CD8-positive, alpha-beta memory T cell (primary cell): ENCODE measurements around the gene MKLN1. TPM values are rescaled to one million over a fixed set of nuclear protein-coding genes. Genes with fewer than 3 reads are reported as not detected.

Source experiments
- CTCF ChIA-PET: fragments of 350-600 bp; sonication (Branson Sonifier 250); formaldehyde crosslinking; loops from one replicate; lab custom pipeline; 2021; ENCODE audit warnings: antibody characterized with exemption; lab: Charles Lee
- POLR2A ChIA-PET: fragments of 350-600 bp; sonication (Branson Sonifier 250); formaldehyde crosslinking; loops from one replicate; lab custom pipeline; 2021; ENCODE audit warnings: antibody characterized with exemption; lab: Charles Lee
- DNase-seq, 5 donors: peaks; one replicate each; pipeline versions ENCODE4 v3.0.0 to v3.0.0-alpha.2; 2020 to 2022; ENCODE audit warnings: mixed read lengths in 1 of 5
- H3K27ac ChIP-seq: one replicate; pipeline ENCODE4 v1.7.0; 2013; ENCODE audit warnings: low read depth, mild to moderate bottlenecking, low read length, moderate library complexity
- H3K27me3 ChIP-seq: 2 replicates; pipeline ENCODE4 v1.7.0; 2013; ENCODE audit warnings: low read length, mild to moderate bottlenecking; ENCODE audit not compliant: insufficient read depth, poor library complexity, severe bottlenecking
- H3K36me3 ChIP-seq: 2 replicates; pipeline ENCODE4 v1.7.0; 2013; ENCODE audit warnings: mild to moderate bottlenecking, low read length, moderate library complexity; ENCODE audit not compliant: insufficient read depth
- H3K4me1 ChIP-seq: 2 replicates; pipeline ENCODE4 v1.7.0; 2013; ENCODE audit warnings: mild to moderate bottlenecking, low read length, moderate library complexity; ENCODE audit not compliant: insufficient read depth
- H3K4me3 ChIP-seq: 2 replicates; pipeline ENCODE4 v1.7.0; 2013; ENCODE audit warnings: mild to moderate bottlenecking, low read length
- H3K9me3 ChIP-seq: 2 replicates; pipeline ENCODE4 v1.7.0; 2013; ENCODE audit warnings: mild to moderate bottlenecking, low read length
- H3K27ac Mint-ChIP-seq, 8 donors: one replicate each; pipeline ENCODE4 v1.8.0; 2020 to 2021; ENCODE audit warnings: mixed read lengths in 8 of 8, mild to moderate bottlenecking in 6 of 8, inconsistent platforms in 3 of 8, moderate library complexity in 3 of 8
- H3K27me3 Mint-ChIP-seq, 2 donors: one replicate each; pipeline ENCODE4 v1.8.0; 2020 to 2021; ENCODE audit warnings: mixed read lengths in 2 of 2, mild to moderate bottlenecking in 1 of 2, moderate library complexity in 1 of 2
- H3K36me3 Mint-ChIP-seq, 3 donors: one replicate each; pipeline ENCODE4 v1.8.0; 2020 to 2021; ENCODE audit warnings: mixed read lengths in 3 of 3, inconsistent platforms in 1 of 3, mild to moderate bottlenecking in 1 of 3
- H3K4me1 Mint-ChIP-seq, 3 donors: one replicate each; pipeline ENCODE4 v1.8.0; 2020 to 2021; ENCODE audit warnings: mixed read lengths in 3 of 3, inconsistent platforms in 1 of 3, mild to moderate bottlenecking in 1 of 3
- H3K4me3 Mint-ChIP-seq, 7 donors: one replicate each; pipeline ENCODE4 v1.8.0; 2020 to 2021; ENCODE audit warnings: mixed read lengths in 7 of 7, mild to moderate bottlenecking in 6 of 7, moderate library complexity in 4 of 7, inconsistent platforms in 2 of 7
- H3K9me3 Mint-ChIP-seq, 5 donors: one replicate each; pipeline ENCODE4 v1.8.0; 2020 to 2022; ENCODE audit warnings: mixed read lengths in 5 of 5, mild to moderate bottlenecking in 3 of 5, moderate library complexity in 2 of 5, inconsistent platforms in 1 of 5
- polyA plus RNA-seq: library from polyadenylated mRNA; unstranded; fragments of 300-500 nt; fragmentation: Illumina TruSeq; gene quantifications from one replicate; pipeline ENCODE4 v1.2.3, GENCODE V29; 2021
- total RNA-seq, 2 experiments: library from RNA; stranded (reverse); gene quantifications; one replicate each; pipeline ENCODE4 v1.2.3, GENCODE V29; 2021

MKLN1 gene
- total and polyA plus RNA-seq, 3 experiments from 2014 or later = 21.8 to 34.0 (median 31.0) TPM

DNA sequence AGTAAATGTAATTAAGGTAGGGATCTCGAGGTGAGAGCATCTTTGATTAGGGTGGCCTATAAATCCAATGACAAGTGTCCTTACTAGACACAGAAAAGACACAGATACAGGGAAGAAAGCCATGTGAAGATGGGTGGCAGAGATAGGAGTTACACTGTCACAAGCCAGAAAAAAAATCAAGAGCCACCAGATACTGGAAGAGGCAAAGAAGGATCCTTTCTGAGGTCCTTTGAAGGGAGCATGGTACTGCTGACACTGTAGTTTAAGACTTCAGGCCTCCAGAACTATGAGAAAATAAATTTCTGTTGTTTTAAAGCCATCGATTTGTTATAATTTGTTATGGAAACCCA, 56.6 kb downstream of the MKLN1 start:
- DNase-seq = no peak
- Histone ChIP-seq H3K27ac (no peak overlapping the region), H3K27me3 (no peaks in the 10 kb centered on the region), H3K4me1 (peaks cover 6% of the 10 kb centered on the region), H3K36me3 (no peaks in the 10 kb centered on the region), H3K4me3 (no peak overlapping the region), H3K9me3 (no peaks in the 10 kb centered on the region)
- POLR2A ChIA-PET = no interaction called here
- Mint-ChIP-seq H3K36me3 (peaks cover 3 to 33% (median 3%) of the 10 kb centered on the region in 3 donors), H3K4me1 (peaks cover 33 to 63% (median 51%) of the 10 kb centered on the region in 3 donors), H3K27me3 (no peaks in the 10 kb centered on the region), H3K4me3 (no peak overlapping the region), H3K27ac (peak overlapping the region in 2 of 8 donors; percentile 19 to 42), H3K9me3 (no peaks in the 10 kb centered on the region)
- CTCF ChIA-PET = no interaction called here

DNA sequence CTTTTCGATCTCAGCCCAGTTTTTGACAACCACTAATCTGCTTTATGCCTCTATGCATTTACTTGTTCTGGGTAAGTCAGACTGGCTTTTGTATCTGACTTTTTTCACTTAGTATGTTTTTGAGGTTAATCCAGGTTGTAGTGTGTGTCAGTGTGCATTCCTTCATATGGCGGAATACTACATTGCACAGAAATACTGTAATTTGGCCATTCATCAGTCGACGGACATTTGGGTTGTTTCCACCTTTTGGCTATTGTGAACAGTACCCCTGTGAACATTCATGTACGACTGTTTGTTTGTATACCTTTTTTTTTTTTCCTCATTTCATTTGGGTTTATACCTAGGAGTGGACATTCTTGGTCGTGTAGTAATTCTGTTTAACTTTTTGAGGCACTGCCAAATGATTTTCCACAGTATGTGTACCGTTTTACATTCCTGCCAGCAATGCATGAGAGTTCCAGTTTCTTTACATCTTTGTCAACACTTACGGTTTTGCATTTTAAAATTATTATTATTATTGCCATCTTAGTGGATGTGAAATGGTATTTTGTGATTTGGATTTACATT, 57.4 kb downstream of the MKLN1 start:
- Mint-ChIP-seq H3K4me1 (peaks cover 33 to 60% (median 46%) of the 10 kb centered on the region in 3 donors), H3K27ac (no peak overlapping the region), H3K27me3 (no peaks in the 10 kb centered on the region), H3K36me3 (peaks cover under 1 to 29% (median 3%) of the 10 kb centered on the region in 3 donors), H3K9me3 (no peaks in the 10 kb centered on the region), H3K4me3 (no peak overlapping the region)
- ChIA-PET CTCF (no interaction called here), POLR2A (interaction anchor here (0.7 kb wide), 1 partner anchor 37 kb away, joined by 3 read pairs; no protein-coding TSS in a partner anchor)
- Histone ChIP-seq H3K4me1 (peaks cover 6% of the 10 kb centered on the region), H3K9me3 (no peaks in the 10 kb centered on the region), H3K36me3 (no peaks in the 10 kb centered on the region), H3K27ac (no peak overlapping the region), H3K4me3 (no peak overlapping the region), H3K27me3 (no peaks in the 10 kb centered on the region)
- no peak for DNase-seq

DNA sequence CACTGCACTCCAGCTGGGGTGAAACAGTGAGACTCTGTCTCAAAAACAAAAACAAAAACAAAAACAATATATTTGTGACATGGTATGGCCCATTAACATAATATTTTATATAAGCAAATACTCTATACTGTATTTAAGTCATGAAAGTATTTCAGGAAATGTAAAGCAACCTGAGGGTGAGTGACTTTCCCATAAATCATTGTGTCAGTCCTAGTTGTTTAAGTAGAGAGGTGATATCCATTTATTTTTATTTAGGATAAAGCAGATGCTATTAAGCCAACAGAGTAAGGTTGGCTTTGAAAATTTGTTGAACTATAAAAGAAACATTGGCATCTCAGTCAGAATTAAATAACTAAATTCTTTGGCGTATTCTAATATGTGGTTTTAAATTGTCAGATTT, 60.5 kb downstream of the MKLN1 start:
- Mint-ChIP-seq H3K27me3 (peaks cover 0 to 1% of the 10 kb centered on the region in 2 donors), H3K4me3 (no peak overlapping the region), H3K36me3 (peaks cover 6 to 30% (median 6%) of the 10 kb centered on the region in 3 donors), H3K9me3 (no peaks in the 10 kb centered on the region), H3K27ac (no peak overlapping the region), H3K4me1 (peaks cover 28 to 58% (median 36%) of the 10 kb centered on the region in 3 donors)
- Histone ChIP-seq H3K4me3 (no peak overlapping the region), H3K4me1 (peaks cover 3% of the 10 kb centered on the region), H3K27me3 (no peaks in the 10 kb centered on the region), H3K36me3 (no peaks in the 10 kb centered on the region), H3K27ac (no peak overlapping the region), H3K9me3 (no peaks in the 10 kb centered on the region)
- DNase-seq = no peak
- ChIA-PET CTCF (no interaction called here), POLR2A (no interaction called here)

DNA sequence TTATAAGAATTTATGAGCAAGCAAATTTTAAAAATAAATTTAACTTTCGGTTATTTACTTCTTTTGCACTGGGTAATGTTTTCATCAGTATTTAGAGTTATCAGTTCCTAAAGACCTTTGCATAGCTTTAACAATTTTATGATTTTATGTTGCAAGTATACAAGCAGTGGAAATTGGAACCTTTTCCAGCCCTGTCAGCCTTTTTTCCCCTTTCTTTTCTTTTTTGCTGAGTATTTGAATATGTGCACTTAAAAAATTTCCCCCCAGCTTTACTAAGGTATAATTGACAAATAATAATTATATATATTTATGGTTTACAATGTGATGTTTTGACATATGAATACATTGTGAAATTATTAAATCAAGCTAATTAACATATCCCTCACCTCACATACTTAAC, 62.6 kb downstream of the MKLN1 start:
- H3K4me3 Mint-ChIP-seq = no peak overlapping the region

DNA sequence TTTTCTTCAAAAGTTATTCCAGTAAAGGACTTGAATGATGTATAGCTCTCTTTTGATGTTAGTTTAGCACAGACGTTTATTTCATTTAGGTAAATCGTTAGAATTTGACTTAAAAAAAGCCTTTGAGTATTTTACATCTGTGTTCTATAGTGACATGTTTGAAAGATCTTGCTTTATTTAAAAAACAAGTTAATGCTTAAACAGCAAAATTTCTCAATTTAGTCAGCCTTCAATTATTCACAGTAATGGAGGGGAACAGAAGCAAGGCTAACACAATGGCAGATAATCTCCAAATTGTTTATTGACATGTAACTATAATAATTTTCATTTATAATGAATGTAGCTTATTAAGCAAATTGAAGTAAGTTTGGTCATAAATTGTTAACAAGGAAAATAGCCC, 63.5 kb downstream of the MKLN1 start:
- Histone ChIP-seq H3K27me3 (no peaks in the 10 kb centered on the region), H3K9me3 (no peaks in the 10 kb centered on the region), H3K4me1 (no peaks in the 10 kb centered on the region), H3K36me3 (no peaks in the 10 kb centered on the region), H3K4me3 (no peak overlapping the region), H3K27ac (no peak overlapping the region)
- Mint-ChIP-seq H3K27me3 (peaks cover 0 to 1% of the 10 kb centered on the region in 2 donors), H3K4me1 (peaks cover 11 to 36% (median 16%) of the 10 kb centered on the region in 3 donors), H3K36me3 (peaks cover 4 to 30% (median 6%) of the 10 kb centered on the region in 3 donors), H3K4me3 (no peak overlapping the region), H3K27ac (no peak overlapping the region), H3K9me3 (no peaks in the 10 kb centered on the region)
- DNase-seq = no peak
- CTCF ChIA-PET = interaction anchor here (0.6 to 1.2 kb wide), 2 partner anchors 64 to 329 kb away, joined by 3 read pairs; partner anchors contain the start of gene MKLN1
- POLR2A ChIA-PET = interaction anchor here (0.5 to 0.6 kb wide), 2 partner anchors 21 to 31 kb away, joined by 3 to 4 read pairs; no protein-coding TSS in a partner anchor

More for the DNA sequence above, 62.6 kb downstream of the MKLN1 start:
- Mint-ChIP-seq H3K9me3 (no peaks in the 10 kb centered on the region), H3K27ac (no peak overlapping the region), H3K27me3 (peaks cover 0 to 1% of the 10 kb centered on the region in 2 donors), H3K4me1 (peaks cover 12 to 40% (median 16%) of the 10 kb centered on the region in 3 donors), H3K36me3 (peaks cover 4 to 32% (median 6%) of the 10 kb centered on the region in 3 donors)
- Histone ChIP-seq H3K27ac (no peak overlapping the region), H3K4me3 (no peak overlapping the region), H3K36me3 (no peaks in the 10 kb centered on the region), H3K27me3 (no peaks in the 10 kb centered on the region), H3K9me3 (no peaks in the 10 kb centered on the region), H3K4me1 (no peaks in the 10 kb centered on the region)
- no peak for DNase-seq
- POLR2A ChIA-PET = no interaction called here
- CTCF ChIA-PET = interaction anchor here (1.2 kb wide), 1 partner anchor 63 kb away, joined by 3 read pairs; the partner anchor contains the start of gene MKLN1

DNA sequence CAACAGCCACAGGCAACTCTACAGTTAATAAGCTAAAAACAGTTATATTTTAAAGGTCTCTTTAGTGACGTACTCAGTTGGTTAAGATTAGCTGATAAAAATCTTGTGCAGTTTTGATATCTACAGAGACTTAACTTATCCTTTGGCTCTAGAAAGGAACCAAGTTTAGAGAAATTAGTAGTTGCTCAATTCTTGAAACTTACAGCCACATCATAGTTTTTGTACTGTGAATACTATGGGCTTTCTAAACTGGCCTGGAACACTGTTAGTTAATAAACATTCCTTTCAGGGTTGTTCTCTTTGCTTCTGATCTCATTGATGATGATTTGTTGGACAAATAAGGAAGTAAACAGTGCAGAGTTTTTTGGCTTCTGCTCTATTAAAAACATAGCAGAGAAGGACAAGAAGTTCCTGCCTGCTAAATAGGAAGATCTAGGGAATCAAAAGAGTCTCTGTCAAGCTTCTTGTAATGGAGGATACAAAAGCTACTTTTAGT, 73.1 kb downstream of the MKLN1 start:
- no peak overlapping the region for H3K27ac ChIP-seq
- Mint-ChIP-seq H3K4me3 (peak overlapping the region in 1 of 7 donors; percentile 4), H3K36me3 (peaks cover 16 to 62% (median 22%) of the 10 kb centered on the region in 3 donors), H3K9me3 (peaks cover 0 to 6% (median 0%) of the 10 kb centered on the region in 5 donors), H3K4me1 (peaks cover 26 to 67% (median 42%) of the 10 kb centered on the region in 3 donors), H3K27me3 (no peaks in the 10 kb centered on the region), H3K27ac (peak overlapping the region in 1 of 8 donors; percentile 26)
- H3K4me1 ChIP-seq = no peaks in the 10 kb centered on the region
- no peak for DNase-seq
- H3K36me3 ChIP-seq = peaks cover 17% of the 10 kb centered on the region
- no peaks in the 10 kb centered on the region for H3K27me3 ChIP-seq
- H3K9me3 ChIP-seq = no peaks in the 10 kb centered on the region
- POLR2A ChIA-PET = no interaction called here
- CTCF ChIA-PET = no interaction called here
- H3K4me3 ChIP-seq = no peak overlapping the region

DNA sequence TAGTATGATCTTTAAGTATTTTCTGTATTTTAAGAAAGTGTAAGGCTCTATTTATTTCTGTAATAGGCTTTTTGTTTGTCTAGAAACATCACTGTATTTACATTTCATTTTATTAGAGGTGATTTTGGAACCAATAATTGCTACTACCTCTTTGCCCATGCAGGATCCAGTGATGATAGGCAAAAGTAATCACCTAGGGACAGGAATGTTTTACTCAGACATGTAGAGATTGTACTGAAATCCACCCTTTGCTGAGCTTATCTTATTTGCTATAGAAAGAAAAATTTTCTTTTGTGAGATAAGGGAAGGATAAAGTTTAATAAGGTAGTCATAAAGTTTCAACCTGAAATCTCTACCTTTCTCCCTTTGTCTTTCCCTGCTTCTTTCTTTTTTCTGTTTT, 73.5 kb downstream of the MKLN1 start:
- Histone ChIP-seq H3K4me3 (no peak overlapping the region), H3K4me1 (no peaks in the 10 kb centered on the region), H3K36me3 (peaks cover 17% of the 10 kb centered on the region), H3K27ac (no peak overlapping the region), H3K27me3 (no peaks in the 10 kb centered on the region), H3K9me3 (no peaks in the 10 kb centered on the region)
- Mint-ChIP-seq H3K36me3 (peaks cover 16 to 62% (median 22%) of the 10 kb centered on the region in 3 donors), H3K9me3 (peaks cover 0 to 6% (median 0%) of the 10 kb centered on the region in 5 donors), H3K4me3 (no peak overlapping the region), H3K27me3 (no peaks in the 10 kb centered on the region), H3K27ac (peak overlapping the region in 1 of 8 donors; percentile 54), H3K4me1 (peaks cover 25 to 68% (median 42%) of the 10 kb centered on the region in 3 donors)
- POLR2A ChIA-PET = no interaction called here
- no peak for DNase-seq
- CTCF ChIA-PET = no interaction called here

DNA sequence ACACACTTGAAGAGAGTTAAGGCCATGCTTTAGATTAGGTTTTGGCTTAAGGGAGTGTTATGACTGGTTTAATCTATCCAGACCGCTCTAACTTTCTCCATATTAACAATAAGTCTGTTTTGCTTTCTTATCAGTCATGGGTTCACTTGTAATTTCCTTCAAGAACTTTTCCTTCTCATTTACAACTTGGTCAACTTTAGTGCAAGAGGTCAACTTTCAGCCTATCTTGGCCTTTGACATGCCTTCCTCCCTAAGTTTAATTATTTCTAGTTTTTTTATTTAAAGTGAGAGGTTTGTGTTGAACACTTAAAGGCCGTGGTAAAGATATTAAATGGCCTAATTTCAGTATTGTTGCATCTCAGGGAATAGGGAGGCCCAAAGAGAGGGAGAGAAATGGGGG, 75.6 kb downstream of the MKLN1 start:
- POLR2A ChIA-PET = no interaction called here
- H3K27ac ChIP-seq = no peak overlapping the region
- H3K4me1 Mint-ChIP-seq = peaks cover 30 to 68% (median 50%) of the 10 kb centered on the region in 3 donors
- no peak for DNase-seq
- CTCF ChIA-PET = no interaction called here
- peak overlapping the region in 1 of 7 donors; percentile 24 for H3K4me3 Mint-ChIP-seq
- no peaks in the 10 kb centered on the region for H3K27me3 ChIP-seq
- peaks cover 16 to 60% (median 20%) of the 10 kb centered on the region in 3 donors for H3K36me3 Mint-ChIP-seq
- no peaks in the 10 kb centered on the region for H3K4me1 ChIP-seq
- no peaks in the 10 kb centered on the region for H3K27me3 Mint-ChIP-seq
- H3K27ac Mint-ChIP-seq = peak overlapping the region in 1 of 8 donors; percentile 68
- peaks cover 17% of the 10 kb centered on the region for H3K36me3 ChIP-seq
- peaks cover 0 to 6% (median 0%) of the 10 kb centered on the region in 5 donors for H3K9me3 Mint-ChIP-seq
- no peak overlapping the region for H3K4me3 ChIP-seq
- H3K9me3 ChIP-seq = no peaks in the 10 kb centered on the region
